HG02759 (cell line): Measurements from ENCODE around the gene BSND.

Source experiments
- ATAC-seq: cut with Tn5 transposase; IDR thresholded peaks from one replicate; pipeline ENCODE4 v1.9.1; 2021; ENCODE audit warnings: mild to moderate bottlenecking, moderate library complexity; ENCODE audit not compliant: unreplicated experiment

The BSND gene

DNA sequence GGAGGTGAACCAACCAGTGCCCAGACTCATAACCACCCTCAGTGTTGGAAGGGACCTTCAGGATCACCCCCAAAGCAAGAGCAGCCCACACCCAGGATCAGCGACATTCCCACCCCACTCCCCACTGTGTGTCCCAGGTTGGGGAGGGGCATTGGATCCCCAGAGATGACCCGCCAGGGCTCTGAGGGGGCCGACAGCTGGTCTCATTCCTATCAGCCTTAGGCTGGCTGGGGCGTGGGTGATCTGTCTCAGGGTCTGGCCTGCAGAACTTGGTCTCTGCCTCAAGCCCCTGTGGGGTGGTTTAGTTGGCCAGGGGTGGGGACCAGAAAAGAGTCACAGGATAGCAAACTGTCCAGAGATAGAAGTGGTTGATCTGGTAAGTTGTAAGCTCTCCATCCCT, 7.8 kb upstream of the BSND start:
- ATAC-seq = no peak

DNA sequence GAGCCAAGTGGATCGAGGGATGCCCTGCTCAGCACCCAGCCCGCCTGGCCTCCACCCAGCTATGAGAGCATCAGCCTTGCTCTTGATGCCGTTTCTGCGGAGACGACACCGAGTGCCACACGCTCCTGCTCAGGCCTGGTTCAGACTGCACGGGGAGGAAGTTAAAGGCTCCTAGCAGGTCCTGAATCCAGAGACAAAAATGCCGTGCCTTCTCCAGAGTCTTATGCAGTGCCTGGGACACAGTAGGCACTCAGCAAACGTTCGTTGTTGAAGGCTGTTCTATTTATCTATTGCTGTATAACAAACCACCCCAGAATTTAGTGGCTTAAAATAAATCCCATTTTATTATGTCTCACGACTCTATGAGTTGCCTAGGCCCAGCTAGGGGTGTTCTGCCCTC, 6.8 kb upstream of the BSND start:
- no peak for ATAC-seq

DNA sequence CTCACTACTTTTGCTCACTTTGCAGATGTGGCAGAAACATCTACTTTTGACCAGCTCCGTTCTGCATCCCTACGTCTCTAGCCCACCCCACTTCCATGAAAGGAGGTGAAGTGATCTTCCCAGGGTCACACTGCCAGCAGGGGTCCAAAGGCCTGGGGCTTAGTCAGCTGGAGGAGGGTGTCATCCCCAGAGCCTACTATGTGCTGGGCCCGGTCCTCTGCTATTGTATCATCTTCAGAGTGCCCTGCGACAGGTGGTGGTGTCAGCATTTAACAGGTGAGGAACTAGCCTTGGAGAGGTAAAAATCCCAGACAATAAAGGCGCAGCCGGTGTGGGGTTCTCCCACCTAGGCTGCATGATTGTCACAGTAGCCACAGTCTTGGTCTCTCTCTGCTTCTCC, 5.6 kb upstream of the BSND start:
- no peak for ATAC-seq

DNA sequence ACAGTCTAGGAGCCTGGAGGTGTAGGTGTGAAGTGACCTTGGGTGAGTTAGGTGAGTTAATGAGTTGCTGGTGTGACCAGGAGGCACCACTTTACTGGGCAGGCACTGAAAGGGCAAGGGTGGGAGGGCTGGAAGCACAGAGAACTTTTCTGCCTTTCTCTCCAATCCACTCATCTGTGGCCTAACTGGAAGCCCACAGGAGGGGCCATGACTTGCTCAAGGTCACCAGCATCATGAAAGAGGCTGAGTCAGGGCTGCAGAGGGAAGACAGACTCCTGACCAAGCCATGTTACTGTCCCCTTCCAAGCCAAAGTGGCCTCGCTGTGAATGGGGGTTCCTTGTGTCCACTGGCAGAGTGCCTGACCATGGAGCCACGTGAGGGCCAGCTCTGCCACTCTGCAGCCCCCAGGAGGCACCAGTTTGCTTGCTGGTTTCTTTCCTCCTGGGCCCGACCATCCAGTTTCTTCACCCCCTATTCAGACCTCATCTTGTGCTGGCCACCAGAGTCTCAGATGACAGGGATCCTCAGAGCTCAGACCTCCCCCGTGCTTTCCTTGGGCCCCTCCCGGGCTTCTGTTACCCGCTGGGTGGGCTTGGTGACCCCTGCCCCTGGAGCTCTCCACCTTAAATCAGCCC, 4.3 kb upstream of the BSND start:
- ATAC-seq = no peak

DNA sequence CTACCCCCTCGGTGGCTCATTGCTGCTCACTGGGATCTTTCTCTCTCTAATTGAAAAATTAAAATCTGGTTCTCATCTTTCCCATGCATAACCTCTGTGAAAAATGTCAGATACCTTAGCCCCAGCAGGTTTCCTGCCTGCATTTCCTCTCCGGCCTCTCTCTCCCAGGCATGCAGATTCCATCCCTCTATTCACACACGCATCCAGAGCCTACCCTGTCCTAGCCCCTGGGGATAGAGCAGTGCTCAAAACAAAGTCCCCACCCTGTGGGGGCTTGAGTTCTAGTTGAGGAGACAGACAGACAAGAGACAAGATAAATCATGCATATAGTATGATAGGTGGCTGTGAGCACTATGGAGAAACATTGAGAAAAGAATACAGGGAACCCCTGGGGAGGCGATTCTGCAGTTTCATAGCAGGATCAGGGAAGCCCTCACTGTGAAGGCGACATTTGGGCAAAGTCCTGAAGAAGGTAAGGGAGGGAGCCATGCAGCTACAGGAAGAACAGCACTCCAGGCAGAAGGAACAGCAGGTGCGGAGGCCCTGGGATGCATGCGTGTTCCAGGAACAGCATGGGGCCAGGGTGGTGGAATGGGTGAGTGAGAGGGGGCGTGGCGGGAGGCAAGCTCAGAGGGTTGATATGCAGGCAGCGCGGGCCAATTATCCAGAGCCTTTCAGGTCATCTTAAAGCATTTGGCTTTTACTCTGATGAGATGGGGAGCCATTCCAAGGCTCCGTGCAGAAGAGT, 3.5 kb upstream of the BSND start:
- ATAC-seq = no peak

DNA sequence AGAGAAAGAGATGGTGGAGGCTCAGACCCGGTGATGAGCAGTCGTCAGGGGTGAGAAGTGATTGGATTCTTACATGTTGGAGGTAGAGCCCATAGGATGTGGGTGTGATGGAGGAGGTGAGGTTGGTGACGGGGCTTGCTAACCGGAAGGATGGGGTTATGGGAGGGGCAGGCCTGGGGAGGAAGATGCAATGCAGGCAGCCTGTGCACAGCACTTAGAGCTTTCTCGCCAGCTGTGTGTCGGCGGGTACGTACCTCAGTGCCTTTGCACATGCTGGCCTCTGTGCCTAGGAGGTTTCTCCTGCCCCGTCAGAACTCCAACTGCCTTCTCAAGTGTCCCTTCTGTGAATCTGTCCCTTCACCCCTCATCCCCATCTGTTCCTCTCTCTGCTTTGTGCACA, 2.9 kb upstream of the BSND start:
- ATAC-seq = no peak

DNA sequence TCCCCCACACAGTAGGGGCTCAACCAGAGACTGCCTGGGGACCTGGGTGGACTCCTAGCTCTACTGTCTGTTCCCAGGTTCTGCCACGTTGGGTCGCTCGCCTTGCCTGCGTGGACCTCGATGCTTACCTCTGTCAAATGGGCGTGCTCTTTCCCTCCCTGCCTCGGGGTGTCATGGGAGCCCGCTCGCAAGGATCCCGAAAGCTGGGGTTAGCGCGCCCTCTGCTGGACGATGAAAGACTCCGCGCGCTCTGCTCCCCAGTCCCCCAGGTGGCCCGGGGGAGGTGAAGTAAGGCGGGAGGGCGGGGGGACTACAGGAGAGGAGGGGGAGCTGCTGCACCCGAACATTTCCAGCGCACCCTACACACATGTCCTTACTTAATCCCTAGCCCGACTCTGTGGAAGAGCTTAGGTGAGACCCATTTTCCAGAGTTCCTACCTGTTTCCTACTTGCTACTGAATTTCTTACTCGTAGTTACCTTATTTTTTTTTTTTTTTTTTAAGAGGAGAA, 2.3 kb upstream of the BSND start:
- ATAC-seq = peak; percentile 81

DNA sequence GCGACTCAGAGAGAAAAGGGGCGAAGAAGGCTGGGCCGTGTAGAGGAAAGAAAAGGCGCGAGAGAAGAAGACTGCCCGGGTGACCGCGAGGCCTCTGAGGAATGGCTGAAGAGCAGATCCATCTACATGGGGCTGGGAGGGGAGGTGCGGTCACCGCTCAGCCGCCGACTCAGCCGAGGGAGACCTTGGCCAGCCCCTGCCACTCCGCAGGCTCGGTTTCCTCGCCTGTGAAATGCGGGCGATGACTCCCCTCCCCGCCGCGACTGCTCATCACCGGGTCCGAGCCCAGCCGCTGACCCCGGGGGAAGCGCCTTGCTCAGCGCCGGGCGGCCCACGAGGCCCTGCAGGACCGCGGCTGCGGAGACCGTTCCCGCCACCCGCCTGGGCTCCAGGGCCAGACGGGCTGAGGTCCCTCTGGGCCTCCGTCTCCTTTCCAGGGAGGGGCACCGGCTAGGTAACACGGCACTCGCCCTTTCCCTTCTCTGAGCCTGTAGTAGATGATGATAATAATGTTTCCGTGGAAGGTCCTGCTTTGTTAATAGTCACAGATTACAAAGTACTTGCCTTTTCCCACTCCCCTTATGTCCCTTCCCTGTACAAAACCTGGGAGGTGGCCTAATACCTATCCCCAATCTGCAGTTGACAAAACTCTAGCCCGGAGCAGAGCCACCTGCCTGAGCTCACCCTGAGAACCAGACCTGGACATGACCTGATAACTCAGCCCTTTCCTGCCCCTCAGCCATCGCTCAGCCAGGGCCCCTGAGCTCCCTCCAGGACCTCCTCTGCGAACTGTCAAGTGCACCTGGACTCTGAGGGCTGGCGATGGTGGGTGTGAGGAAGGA, 1.6 kb upstream of the BSND start:
- no peak for ATAC-seq

DNA sequence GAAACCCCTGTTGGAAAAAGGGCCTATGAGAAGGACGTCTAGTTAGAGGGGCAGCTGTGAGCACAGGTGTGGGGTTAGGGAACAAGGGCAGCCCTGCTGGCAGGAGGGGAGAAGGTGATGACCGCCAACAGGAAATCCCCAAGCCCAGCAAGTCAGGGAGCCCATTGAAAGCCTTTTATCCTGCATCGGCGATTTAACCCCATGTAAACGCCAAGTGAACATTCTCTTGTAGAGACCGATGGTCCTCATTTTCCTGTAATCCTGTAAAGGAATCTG, 1.1 kb upstream of the BSND start:
- ATAC-seq = no peak

DNA sequence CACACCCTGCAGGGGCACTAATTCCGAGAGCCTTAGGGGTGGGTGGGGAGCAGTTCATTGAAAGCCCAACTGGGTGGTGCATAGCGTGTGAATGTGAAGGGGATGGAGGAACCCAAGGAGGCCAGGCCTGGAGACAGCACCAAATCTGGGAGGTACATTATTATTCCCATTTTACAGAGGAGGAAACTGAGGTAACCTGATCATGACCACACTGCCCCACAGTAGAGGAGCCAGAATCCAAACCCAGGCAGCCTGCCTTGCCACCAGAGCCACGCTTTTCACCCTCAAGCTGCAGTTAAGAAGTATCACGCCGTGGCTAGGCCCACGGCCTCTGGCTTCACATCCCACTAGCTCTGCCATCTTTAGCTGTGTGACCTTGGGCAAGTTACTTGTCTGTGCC, 633 bp upstream of the BSND start:
- ATAC-seq = no peak

DNA sequence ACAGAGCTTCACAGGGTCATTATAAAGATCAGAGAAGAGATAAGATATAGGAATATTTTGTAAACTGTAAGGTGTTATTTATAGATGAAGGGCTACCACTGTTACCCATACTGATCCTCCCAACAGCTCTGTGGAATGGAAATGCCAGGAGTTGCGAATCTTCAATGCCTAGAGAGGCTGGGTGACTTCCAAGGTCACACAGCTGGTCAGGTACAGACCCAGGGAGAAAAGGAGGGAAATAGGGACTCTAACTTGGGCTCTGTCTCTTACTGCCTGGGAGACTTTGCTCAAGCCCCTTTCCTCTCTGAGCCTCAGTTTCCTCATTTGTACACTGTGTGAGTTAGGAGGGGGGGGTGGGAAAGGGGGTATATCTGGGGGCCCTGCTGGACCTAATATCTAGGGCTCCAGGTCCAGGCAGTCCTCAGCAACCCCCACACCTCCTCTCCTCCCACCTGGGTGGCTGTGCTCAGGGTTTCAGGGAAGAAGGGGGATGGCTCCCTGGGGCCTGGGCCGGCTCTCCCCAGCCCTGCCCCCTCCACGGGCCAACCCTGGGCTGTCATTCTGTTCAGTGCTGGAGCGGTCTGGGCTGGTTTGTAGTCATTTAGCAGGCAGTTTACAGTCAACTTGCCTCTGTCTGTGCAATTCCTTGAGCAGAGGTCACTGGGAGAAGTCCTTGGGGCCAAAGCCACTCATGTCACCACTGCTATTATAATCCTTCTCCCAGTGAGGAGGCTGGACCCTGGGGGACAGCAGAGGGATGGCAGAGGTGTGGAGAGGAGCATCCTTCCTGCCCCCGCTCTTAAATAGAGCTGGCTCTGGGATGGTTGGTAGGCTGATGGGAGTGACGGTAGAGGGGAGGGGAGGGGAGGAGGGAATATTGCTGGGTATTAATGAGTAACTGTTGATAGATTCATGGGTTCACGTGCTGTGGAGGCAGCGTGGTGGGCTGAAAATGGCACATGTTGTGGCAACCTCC, 1.7 kb downstream of the BSND start:
- no peak for ATAC-seq

DNA sequence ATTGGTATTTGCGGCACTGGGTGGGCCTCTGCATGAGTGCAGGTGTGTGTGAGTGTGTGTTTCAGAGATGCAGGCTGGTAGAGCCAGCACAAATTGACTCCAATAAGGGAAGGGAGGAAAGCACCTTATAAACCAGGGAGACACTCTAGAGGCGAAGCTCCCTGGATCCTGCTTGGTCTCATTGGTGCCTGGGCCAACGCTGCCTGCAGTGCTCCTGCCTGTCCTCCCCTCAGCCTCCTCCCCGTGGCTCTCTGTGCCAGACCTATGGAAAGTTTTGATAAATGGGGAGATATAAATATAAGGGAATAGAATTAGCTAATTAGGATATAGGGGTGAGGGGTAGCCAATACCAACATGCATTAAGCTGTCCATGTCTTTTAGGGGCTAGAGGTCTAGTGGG, 2.6 kb downstream of the BSND start:
- ATAC-seq = no peak

DNA sequence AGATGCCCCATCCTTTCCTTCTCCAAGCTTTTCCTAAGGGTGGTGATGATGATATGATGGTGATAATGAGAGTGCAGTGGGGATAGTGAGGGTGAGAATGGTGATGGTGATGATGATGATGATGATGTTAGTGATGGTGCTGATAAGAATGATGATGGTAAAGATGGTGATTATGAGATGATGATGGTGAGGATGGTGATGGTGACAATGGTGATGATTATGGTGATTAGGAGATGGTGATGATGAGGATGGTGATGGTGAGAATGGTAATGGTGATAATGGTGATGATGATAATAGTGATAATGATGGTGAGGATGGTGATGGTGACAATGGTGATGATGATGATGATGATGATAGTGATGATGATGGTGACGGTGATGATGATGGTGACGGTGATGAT, 4.0 kb downstream of the BSND start:
- ATAC-seq = no peak

DNA sequence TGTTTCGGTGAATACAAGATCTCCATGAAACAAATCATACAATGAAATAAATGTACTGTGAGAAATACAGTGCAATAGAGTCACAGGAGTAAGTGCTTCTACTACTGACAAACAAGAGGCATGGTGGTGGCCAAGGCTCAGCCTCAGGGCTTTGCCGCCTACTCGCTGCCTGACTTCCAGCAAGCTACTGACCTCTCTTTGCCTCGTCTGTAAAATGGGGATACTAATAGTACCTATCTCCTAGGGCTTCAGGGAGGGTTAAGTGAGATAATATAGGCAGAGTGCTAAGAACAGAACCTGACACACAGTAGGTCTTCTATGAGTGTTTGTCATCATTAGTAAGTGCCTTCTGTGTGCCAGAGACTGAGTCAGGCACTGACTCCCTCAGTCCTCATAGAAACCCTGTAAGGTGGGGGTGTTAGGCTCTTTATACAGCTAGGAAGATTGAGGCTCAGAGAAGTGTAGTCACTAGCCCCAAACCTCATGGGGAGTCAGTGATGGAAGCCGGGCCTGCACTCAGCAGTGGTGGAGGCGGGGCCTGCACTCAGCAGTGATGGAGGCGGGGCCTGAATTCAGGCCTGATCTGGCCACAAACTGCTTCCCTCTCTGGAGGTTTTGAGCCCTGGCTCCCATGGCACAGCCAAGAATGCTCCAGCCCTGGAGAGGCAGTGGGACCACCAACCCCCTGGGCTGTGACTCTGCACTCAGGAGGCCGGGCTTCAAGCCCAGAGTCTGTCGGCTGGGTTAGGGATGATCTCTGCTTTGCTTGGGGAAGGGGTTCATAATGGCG, 6.8 kb downstream of the BSND start:
- no peak for ATAC-seq

DNA sequence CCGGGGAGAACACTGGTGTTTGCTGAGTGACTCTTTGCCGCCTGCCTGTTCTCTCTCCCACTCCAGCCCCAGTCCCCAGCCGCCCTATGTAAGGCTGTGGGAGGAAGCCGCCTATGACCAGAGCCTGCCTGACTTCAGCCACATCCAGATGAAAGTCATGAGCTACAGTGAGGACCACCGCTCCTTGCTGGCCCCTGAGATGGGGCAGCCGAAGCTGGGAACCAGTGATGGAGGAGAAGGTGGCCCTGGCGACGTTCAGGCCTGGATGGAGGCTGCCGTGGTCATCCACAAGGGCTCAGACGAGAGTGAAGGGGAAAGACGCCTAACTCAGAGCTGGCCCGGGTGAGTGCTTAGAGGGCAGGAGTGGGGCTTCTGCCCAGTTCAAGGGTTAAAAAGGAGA, 8.2 kb downstream of the BSND start:
- ATAC-seq = no peak

DNA sequence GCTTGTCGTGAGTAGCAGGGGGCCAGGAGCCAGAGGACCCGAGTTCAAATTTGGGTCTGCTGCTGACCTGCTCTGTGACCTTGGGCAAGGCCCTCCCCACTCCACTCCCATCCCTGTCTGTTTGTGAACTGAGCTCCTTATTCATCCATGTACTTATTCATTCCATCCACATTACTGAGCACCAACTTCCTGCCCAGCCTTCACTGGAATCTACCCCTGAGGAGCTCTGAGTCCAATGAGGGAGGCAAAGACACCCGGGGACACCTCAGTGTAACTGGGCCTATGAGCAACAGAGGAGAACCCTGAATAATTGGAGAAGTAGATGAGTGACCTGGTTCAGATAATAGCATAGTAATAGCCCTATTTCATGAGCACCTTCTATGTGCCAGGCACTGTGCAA, 8.9 kb downstream of the BSND start:
- ATAC-seq = no peak

DNA sequence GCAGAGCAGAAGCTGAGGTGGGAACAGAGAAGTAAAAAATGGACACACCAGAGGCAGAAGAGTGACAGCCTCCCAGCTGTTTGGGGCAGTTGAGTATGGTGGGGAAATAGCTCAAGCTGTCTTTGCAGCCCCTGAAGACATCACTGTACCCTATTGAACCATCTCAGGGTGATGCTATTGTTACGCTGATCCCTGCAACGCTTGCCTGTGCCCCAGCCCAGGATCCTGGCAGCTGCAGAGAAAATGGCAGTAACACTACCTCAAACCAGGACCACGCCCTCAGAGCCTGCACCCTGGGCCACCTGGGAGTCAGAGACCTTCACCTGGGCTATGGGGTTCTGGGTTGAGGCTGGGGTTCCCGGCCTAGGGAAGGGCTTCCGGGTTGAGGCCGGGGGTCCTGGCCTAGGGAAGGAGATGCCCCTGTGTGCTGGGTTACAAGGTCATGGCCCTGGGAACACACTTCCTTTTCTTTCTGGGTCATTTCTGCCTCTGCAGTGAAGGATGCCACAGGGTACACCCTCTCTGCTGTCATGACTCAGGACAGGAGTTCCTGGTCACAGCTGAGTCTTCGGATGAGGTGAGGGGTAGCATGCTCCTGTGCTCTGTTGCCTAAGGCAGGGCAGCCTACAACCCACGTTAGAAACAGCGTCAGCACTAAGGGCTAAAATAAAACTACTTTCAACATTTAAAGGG, 11.6 kb downstream of the BSND start:
- ATAC-seq = no peak

DNA sequence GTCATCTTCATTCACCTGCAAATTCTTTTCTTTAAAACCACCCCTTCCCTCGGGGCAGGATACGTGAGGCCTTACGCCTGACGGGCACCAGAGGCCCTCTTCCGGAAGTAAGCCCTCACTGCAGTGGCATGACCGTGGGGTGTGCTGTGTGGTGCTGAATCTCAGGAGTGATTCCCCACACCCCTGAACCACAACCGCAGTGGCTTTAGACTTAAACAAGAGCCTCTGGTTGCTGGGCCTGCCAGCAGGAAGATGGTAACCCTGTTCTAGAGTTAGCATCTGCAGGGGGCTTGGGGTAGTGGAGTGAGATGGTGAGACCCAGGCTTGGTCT, 12.1 kb downstream of the BSND start:
- no peak for ATAC-seq

DNA sequence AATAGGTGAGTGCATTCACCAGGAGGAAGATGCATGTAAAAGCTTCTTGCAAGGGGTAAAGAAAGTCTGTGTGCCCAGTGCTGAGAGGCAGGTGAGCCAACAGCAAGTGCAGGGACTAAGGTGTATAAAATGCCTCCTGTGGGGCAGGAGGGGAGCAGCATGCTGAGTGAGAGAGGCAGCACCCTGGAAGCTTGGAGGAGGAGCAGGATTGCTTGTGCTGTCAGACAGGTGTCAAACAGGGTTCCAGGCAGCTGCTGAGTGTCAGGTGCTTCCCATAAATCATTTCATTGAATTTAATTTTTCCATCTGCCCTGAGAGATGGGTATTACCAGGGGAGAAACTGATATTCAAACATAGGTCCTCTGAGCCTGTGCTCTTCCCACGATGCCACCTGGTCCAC, 13.9 kb downstream of the BSND start:
- ATAC-seq = no peak

DNA sequence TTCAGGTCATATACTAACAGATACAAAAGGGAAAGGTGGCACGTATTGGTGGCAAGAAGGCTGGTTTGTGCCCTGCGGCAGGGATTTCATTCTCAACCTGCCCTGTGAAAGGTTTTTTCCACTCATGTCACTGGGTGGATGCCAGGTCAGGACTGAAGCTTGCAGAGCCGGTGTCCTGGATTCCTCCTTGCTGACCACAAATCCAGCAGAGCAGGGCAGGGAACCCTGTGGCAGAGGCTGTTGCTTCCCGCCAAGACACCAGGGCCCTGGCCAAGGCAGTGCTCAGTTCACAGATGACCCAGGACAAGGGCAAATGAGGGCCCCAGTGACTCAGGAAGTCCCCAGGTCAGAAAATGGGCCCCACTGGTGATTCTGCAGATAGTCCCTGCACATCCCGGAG, 16.4 kb downstream of the BSND start:
- ATAC-seq = no peak
